ENCODE results near the gene LCTL. TPM values are rescaled to one million over a fixed set of nuclear protein-coding genes. Genes with fewer than 3 reads are reported as not detected.

LCTL gene
- total RNA-seq, 1 experiment from 2014 or later: not detected

DNA sequence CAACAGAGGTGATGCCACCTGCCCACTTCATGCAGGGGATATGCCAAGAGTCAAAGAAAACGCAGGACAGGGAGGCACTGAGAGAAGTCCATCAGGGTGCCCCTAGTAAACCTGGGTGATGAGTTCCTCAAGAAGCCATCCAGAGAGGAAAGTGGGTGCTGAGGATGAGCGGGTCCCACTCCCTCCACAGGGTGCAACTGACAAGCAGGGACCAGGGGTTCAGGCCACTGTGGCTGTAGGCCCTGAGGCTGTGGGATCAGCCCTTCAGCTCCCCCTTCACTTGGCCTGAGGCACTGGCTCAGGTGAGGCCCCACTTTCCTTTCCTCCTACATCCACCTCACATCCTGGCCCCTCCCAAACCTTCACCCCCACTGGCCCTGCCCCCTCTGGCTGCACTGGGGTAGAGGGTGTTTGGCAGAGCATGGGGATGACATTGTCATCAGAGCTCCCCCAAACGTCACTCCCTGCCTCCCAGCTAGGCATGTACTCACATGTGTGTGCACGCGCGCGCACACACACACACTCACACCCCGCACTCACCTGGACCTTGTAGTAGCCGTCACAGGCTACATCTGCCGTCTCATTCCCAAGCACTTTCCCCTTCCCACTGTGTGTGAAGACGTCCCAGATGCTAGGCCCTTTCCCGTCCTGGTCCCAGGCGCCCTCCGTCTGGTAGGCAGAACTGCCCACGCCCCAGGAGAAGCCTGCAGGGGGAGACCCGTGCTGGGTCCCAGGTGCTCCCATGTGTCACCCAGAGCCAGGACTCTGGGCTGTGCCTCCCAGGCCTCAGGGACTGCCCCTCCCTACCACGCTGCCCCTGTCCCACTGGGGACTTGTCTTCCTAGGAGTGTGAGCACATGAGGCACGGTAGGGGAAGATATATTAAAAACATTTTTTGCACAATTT, 1.4 kb downstream of the LCTL start:
- no peaks in the 10 kb centered on the region for H3K36me3 ChIP-seq (ENCODE audit: insufficient read depth, low read length)
- peaks cover 3% of the 10 kb centered on the region; the same call in 1 of the 2 replicates for H3K4me1 ChIP-seq (ENCODE audit: low read length)
- no peaks in the 10 kb centered on the region for H3K27me3 ChIP-seq (ENCODE audit: low read length)
- H2AFZ ChIP-seq (ENCODE audit: low read length): no peak overlapping the region
- no peaks in the 10 kb centered on the region for H3K79me2 ChIP-seq (ENCODE audit: low read length)
- H3K9me3 ChIP-seq (ENCODE audit: low read length): no peaks in the 10 kb centered on the region
- no peak overlapping the region for H3K9ac ChIP-seq (ENCODE audit: low read length)
- DNase-seq: no peak
- no peak overlapping the region for H3K4me3 ChIP-seq (ENCODE audit: low read length)
- no peaks in the 10 kb centered on the region for H4K20me1 ChIP-seq (ENCODE audit: insufficient read depth, low read depth, low read length)
- H3K9me2 ChIP-seq (replicated peaks; ENCODE audit: insufficient read depth, low read length): no peaks in the 10 kb centered on the region
- H3K27ac ChIP-seq (ENCODE audit: low read length): no peak overlapping the region
- H3K4me2 ChIP-seq (ENCODE audit: low read depth, low read length, poor library complexity, severe bottlenecking): no peak overlapping the region

- Histone ChIP-seq H3K4me3 (ENCODE audit: low read length) (no peak overlapping the region), H4K20me1 (ENCODE audit: insufficient read depth, low read depth, low read length) (no peaks in the 10 kb centered on the region), H3K9me2 (replicated peaks; ENCODE audit: insufficient read depth, low read length) (no peaks in the 10 kb centered on the region), H3K36me3 (ENCODE audit: insufficient read depth, low read length) (no peaks in the 10 kb centered on the region), H3K9ac (ENCODE audit: low read length) (no peak overlapping the region), H3K4me1 (ENCODE audit: low read length) (peaks cover 3% of the 10 kb centered on the region; the same call in 1 of the 2 replicates), H3K27ac (ENCODE audit: low read length) (no peak overlapping the region), H2AFZ (ENCODE audit: low read length) (no peak overlapping the region), H3K79me2 (ENCODE audit: low read length) (no peaks in the 10 kb centered on the region), H3K27me3 (ENCODE audit: low read length) (no peaks in the 10 kb centered on the region), H3K4me2 (ENCODE audit: low read depth, low read length, poor library complexity, severe bottlenecking) (no peak overlapping the region), H3K9me3 (ENCODE audit: low read length) (no peaks in the 10 kb centered on the region)
- DNase-seq: no peak
Observed at GRCh38 chr15:66563566-66564110, 2.2 kb downstream of the LCTL start.

DNA sequence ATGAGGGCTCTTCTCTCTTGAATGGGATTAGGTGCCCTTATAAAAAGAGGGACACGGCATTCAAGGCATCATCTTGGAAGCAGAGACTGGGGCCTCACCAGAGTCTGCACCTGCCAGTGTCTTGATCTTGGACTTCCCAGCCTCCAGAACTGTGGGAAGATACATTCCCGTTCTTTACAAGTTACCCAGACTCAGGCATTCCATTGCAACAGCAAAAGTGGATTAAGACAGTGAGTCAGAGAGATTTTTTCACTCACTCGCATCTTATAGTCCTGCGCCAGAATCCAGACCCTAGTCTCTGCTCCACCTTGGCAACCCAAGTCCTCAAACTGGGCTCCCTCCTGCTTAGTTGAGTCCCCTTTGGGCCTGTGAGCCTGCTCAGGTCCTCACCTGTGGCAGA, 2.7 kb downstream of the LCTL start:
- peaks cover 3% of the 10 kb centered on the region; the same call in 1 of the 2 replicates for H3K4me1 ChIP-seq (ENCODE audit: low read length)
- H3K9me2 ChIP-seq (replicated peaks; ENCODE audit: insufficient read depth, low read length): no peaks in the 10 kb centered on the region
- H3K36me3 ChIP-seq (ENCODE audit: insufficient read depth, low read length): no peaks in the 10 kb centered on the region
- H3K27ac ChIP-seq (ENCODE audit: low read length): no peak overlapping the region
- DNase-seq: no peak
- H3K79me2 ChIP-seq (ENCODE audit: low read length): no peaks in the 10 kb centered on the region
- H2AFZ ChIP-seq (ENCODE audit: low read length): no peak overlapping the region
- H3K4me2 ChIP-seq (ENCODE audit: low read depth, low read length, poor library complexity, severe bottlenecking): no peak overlapping the region
- no peaks in the 10 kb centered on the region for H4K20me1 ChIP-seq (ENCODE audit: insufficient read depth, low read depth, low read length)
- no peaks in the 10 kb centered on the region for H3K9me3 ChIP-seq (ENCODE audit: low read length)
- no peak overlapping the region for H3K9ac ChIP-seq (ENCODE audit: low read length)
- no peak overlapping the region for H3K4me3 ChIP-seq (ENCODE audit: low read length)
- no peaks in the 10 kb centered on the region for H3K27me3 ChIP-seq (ENCODE audit: low read length)

DNA sequence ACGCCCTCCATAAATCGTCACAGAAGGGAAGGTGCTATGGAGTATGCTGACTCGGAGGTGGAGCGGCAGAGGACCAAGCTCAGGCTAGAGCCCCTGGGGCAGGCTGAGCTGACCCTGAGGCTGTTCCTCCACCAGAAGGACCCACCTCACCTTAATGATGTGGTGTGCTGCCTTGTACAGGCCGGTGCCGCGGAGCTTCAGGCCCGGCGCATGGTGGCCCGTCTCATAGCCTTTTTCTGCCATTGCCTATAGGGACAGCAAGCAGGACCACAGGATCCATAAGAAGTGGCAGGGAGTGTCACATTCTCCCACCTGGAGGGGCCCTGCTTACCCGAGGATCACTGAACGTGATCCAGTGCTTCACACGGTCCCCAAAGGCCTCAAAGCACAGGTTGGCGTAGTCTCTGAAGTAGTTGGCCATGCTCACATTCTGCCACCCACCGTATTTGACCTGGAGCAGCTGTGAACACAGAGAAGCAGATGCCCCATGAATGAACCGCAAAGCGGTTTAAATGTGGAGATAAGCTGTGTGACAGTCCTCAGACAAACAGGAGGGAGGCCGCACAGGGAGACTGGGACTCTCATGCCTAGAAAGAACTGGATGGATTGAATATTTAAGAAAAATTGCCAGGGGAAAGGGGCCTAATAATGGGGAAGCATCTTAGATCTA, 4.8 kb downstream of the LCTL start:
- H3K27me3 ChIP-seq (ENCODE audit: low read length): no peaks in the 10 kb centered on the region
- no peak overlapping the region for H2AFZ ChIP-seq (ENCODE audit: low read length)
- DNase-seq: peak; percentile 31
- no peak overlapping the region for H3K4me2 ChIP-seq (ENCODE audit: low read depth, low read length, poor library complexity, severe bottlenecking)
- no peaks in the 10 kb centered on the region for H3K4me1 ChIP-seq (ENCODE audit: low read length)
- no peaks in the 10 kb centered on the region for H3K9me2 ChIP-seq (replicated peaks; ENCODE audit: insufficient read depth, low read length)
- no peaks in the 10 kb centered on the region for H4K20me1 ChIP-seq (ENCODE audit: insufficient read depth, low read depth, low read length)
- no peaks in the 10 kb centered on the region for H3K36me3 ChIP-seq (ENCODE audit: insufficient read depth, low read length)
- no peaks in the 10 kb centered on the region for H3K9me3 ChIP-seq (ENCODE audit: low read length)
- H3K9ac ChIP-seq (ENCODE audit: low read length): no peak overlapping the region
- H3K27ac ChIP-seq (ENCODE audit: low read length): no peak overlapping the region
- no peaks in the 10 kb centered on the region for H3K79me2 ChIP-seq (ENCODE audit: low read length)
- no peak overlapping the region for H3K4me3 ChIP-seq (ENCODE audit: low read length)

GRCh38 chr15:66558271-66558670, 7.5 kb downstream of the LCTL start:
- no peaks in the 10 kb centered on the region for H3K27me3 ChIP-seq (ENCODE audit: low read length)
- H3K4me3 ChIP-seq (ENCODE audit: low read length): no peak overlapping the region
- H3K79me2 ChIP-seq (ENCODE audit: low read length): no peaks in the 10 kb centered on the region
- no peaks in the 10 kb centered on the region for H3K9me3 ChIP-seq (ENCODE audit: low read length)
- no peak overlapping the region for H3K9ac ChIP-seq (ENCODE audit: low read length)
- no peak overlapping the region for H3K27ac ChIP-seq (ENCODE audit: low read length)
- no peaks in the 10 kb centered on the region for H3K9me2 ChIP-seq (replicated peaks; ENCODE audit: insufficient read depth, low read length)
- DNase-seq: no peak
- H3K36me3 ChIP-seq (ENCODE audit: insufficient read depth, low read length): no peaks in the 10 kb centered on the region
- H3K4me1 ChIP-seq (ENCODE audit: low read length): no peaks in the 10 kb centered on the region
- H2AFZ ChIP-seq (ENCODE audit: low read length): no peak overlapping the region
- no peaks in the 10 kb centered on the region for H4K20me1 ChIP-seq (ENCODE audit: insufficient read depth, low read depth, low read length)
- no peak overlapping the region for H3K4me2 ChIP-seq (ENCODE audit: low read depth, low read length, poor library complexity, severe bottlenecking)

GRCh38 chr15:66555685-66556084, 10.1 kb downstream of the LCTL start:
- Histone ChIP-seq H3K4me3 (ENCODE audit: low read length) (no peak overlapping the region), H2AFZ (ENCODE audit: low read length) (no peak overlapping the region), H4K20me1 (ENCODE audit: insufficient read depth, low read depth, low read length) (no peaks in the 10 kb centered on the region), H3K9me3 (ENCODE audit: low read length) (no peaks in the 10 kb centered on the region), H3K36me3 (ENCODE audit: insufficient read depth, low read length) (peaks cover 5% of the 10 kb centered on the region; the same call in 1 of the 2 replicates), H3K79me2 (ENCODE audit: low read length) (no peaks in the 10 kb centered on the region), H3K9ac (ENCODE audit: low read length) (no peak overlapping the region), H3K9me2 (replicated peaks; ENCODE audit: insufficient read depth, low read length) (no peaks in the 10 kb centered on the region), H3K4me2 (ENCODE audit: low read depth, low read length, poor library complexity, severe bottlenecking) (no peak overlapping the region), H3K27me3 (ENCODE audit: low read length) (no peaks in the 10 kb centered on the region), H3K4me1 (ENCODE audit: low read length) (no peaks in the 10 kb centered on the region), H3K27ac (ENCODE audit: low read length) (no peak overlapping the region)
- peak; percentile 31 for DNase-seq

DNA sequence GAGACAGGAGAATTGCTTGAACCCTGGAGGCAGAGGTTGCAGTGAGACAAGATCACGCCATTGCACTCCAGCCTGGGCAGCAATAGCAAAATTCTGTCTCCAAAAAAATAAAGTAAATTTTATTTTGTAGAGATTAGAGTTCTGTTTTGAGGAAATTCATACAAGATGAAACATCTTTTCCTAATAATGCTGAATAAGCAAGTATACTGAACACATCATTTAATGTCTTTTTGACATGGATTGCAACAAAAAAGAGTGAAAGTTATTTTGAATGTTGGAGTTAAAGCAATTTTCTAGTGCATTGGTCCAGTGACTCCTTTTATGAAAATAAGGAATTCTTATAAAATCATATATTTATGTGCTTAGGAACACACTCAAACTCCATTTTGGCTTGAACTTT, 20.5 kb downstream of the LCTL start:
- Histone ChIP-seq H3K4me2 (ENCODE audit: low read depth, low read length, poor library complexity, severe bottlenecking) (no peak overlapping the region), H3K4me1 (ENCODE audit: low read length) (no peaks in the 10 kb centered on the region), H3K27me3 (ENCODE audit: low read length) (no peaks in the 10 kb centered on the region), H3K9me2 (replicated peaks; ENCODE audit: insufficient read depth, low read length) (no peaks in the 10 kb centered on the region), H3K79me2 (ENCODE audit: low read length) (no peaks in the 10 kb centered on the region), H2AFZ (ENCODE audit: low read length) (no peak overlapping the region), H3K9me3 (ENCODE audit: low read length) (no peaks in the 10 kb centered on the region), H4K20me1 (ENCODE audit: insufficient read depth, low read depth, low read length) (no peaks in the 10 kb centered on the region), H3K4me3 (ENCODE audit: low read length) (no peak overlapping the region), H3K27ac (ENCODE audit: low read length) (no peak overlapping the region), H3K9ac (ENCODE audit: low read length) (no peak overlapping the region), H3K36me3 (ENCODE audit: insufficient read depth, low read length) (peaks cover 38% of the 10 kb centered on the region; the same call in 1 of the 2 replicates)
- peak; percentile 10 for DNase-seq

DNA sequence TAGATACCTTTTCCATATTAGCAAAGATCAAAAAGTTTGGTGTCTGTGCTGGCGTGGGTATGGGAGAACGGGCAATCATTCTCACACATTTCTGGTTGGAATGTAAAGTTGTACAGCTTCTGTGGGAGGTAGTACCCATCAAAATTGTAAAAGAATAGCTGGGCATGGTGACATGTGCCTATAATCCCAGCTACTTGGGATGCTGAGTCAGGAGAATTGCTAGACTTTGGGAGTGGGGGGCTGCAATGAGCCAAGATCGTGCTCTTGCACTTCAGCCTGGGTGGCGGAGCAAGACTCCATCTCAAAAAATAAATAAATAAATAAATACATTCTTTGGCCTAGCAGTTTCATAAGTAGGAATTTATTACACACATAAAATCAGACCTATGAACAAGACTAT, 22.9 kb downstream of the LCTL start:
- no peaks in the 10 kb centered on the region for H3K4me1 ChIP-seq (ENCODE audit: low read length)
- H3K9me3 ChIP-seq (ENCODE audit: low read length): no peaks in the 10 kb centered on the region
- no peaks in the 10 kb centered on the region for H3K79me2 ChIP-seq (ENCODE audit: low read length)
- no peak overlapping the region for H3K4me3 ChIP-seq (ENCODE audit: low read length)
- H3K27ac ChIP-seq (ENCODE audit: low read length): no peak overlapping the region
- no peak overlapping the region for H3K4me2 ChIP-seq (ENCODE audit: low read depth, low read length, poor library complexity, severe bottlenecking)
- H3K9me2 ChIP-seq (replicated peaks; ENCODE audit: insufficient read depth, low read length): no peaks in the 10 kb centered on the region
- no peak overlapping the region for H3K9ac ChIP-seq (ENCODE audit: low read length)
- H2AFZ ChIP-seq (ENCODE audit: low read length): no peak overlapping the region
- DNase-seq: no peak
- no peaks in the 10 kb centered on the region for H3K27me3 ChIP-seq (ENCODE audit: low read length)
- H4K20me1 ChIP-seq (ENCODE audit: insufficient read depth, low read depth, low read length): no peaks in the 10 kb centered on the region
- peaks cover 35% of the 10 kb centered on the region; the same call in 1 of the 2 replicates for H3K36me3 ChIP-seq (ENCODE audit: insufficient read depth, low read length)

Data from Karpas-422 (cell line).